Sigmoid colon (tissue), 4 donors: ENCODE results near the gene EBF4.

Experiments
- POLR2AphosphoS5 ChIP-seq, 4 donors: sonication (generic); formaldehyde crosslinking; IDR thresholded peaks; one replicate each; pipeline ENCODE4 v1.6.1; 2017; ENCODE audit warnings: antibody characterized with exemption in 4 of 4
- TF ChIP-seq, protein P1 (sequence below), 4 experiments: fragments of 450-650 bp in 3 of 4; fragments of 200-600 bp in 1 of 4; IDR thresholded peaks; one replicate each; pipeline ENCODE4 v1.5.1; 2016 to 2019; ENCODE audit warnings: antibody characterized with exemption in 4 of 4, mild to moderate bottlenecking in 3 of 4, moderate library complexity in 2 of 4

DNA sequence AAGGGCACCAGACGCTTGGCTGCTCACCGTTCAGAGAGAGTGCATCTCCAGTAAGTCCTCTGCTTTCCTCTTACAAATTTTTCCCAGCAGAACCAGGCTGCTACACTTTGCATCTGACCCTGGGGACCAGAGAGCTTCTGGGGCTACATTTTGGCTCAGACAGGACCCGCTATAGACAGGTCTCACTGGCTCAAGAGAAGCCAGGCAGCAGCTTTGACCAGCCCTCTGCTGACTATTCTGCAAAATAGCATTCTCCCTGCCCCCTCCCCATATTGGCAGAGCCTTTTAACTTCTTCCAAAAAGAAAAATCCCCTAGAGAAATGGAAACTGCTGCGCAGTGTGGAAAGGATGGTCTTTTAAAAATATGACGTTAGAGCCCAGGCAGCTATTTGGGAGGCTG, 70.6 kb downstream of the EBF4 start:
- TF ChIP-seq, protein P1, sequence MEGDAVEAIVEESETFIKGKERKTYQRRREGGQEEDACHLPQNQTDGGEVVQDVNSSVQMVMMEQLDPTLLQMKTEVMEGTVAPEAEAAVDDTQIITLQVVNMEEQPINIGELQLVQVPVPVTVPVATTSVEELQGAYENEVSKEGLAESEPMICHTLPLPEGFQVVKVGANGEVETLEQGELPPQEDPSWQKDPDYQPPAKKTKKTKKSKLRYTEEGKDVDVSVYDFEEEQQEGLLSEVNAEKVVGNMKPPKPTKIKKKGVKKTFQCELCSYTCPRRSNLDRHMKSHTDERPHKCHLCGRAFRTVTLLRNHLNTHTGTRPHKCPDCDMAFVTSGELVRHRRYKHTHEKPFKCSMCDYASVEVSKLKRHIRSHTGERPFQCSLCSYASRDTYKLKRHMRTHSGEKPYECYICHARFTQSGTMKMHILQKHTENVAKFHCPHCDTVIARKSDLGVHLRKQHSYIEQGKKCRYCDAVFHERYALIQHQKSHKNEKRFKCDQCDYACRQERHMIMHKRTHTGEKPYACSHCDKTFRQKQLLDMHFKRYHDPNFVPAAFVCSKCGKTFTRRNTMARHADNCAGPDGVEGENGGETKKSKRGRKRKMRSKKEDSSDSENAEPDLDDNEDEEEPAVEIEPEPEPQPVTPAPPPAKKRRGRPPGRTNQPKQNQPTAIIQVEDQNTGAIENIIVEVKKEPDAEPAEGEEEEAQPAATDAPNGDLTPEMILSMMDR (IDR thresholded peaks at IDR 0.05): no peak
- no peak for TF ChIP-seq POLR2AphosphoS5 (IDR thresholded peaks at IDR 0.05)
